ENCODE data around the gene CA10. TPM values are rescaled to one million over a fixed set of nuclear protein-coding genes. Genes with fewer than 3 reads are reported as not detected.

The CA10 gene
- total and polyA plus RNA-seq, 2 donors (not counting 3 experiments of a cell fraction or from before 2014, with no cell fraction given), result not detected

DNA sequence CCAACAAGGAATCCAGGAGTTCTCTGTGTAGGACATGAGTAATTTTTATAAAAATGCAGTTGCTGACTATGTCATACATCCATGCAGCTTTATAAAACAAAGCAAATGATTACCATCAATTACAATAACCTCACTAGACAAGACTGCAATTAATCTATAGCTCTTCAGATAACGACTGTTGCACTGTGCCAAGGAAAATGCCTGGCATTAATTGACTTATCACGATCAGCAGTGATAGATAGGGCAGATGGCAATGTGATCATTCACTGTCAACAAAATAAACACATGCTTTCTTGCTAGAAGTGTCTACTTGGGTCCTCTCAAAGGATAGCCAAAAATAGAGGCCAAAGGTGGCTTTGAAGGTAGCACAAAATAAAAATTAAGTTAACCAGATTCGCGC, 415.0 kb downstream of the CA10 start:
- no peak overlapping the region for H3K4me2 ChIP-seq (ENCODE audit: insufficient read depth, low read length)
- H3K9ac ChIP-seq (replicated peaks; ENCODE audit: extremely low read depth, insufficient read depth, low read length), result no peak overlapping the region
- H3K27ac ChIP-seq (ENCODE audit: insufficient read depth, low read depth, low read length), result no peak overlapping the region
- H3K4me1 ChIP-seq (ENCODE audit: control insufficient read depth, extremely low read depth, insufficient read depth, low read length), result no peaks in the 10 kb centered on the region
- TF ChIP-seq GATA2 (IDR thresholded peaks at IDR 0.05; ENCODE audit: insufficient read depth, insufficient read length, low read depth, low read length) (no peak), POLR2AphosphoS5 (IDR thresholded peaks at IDR 0.05; ENCODE audit: insufficient read depth, low read depth, low read length) (no peak), MYC (IDR thresholded peaks at IDR 0.05; ENCODE audit: low read depth, low read length) (no peak), EZH2 (IDR thresholded peaks at IDR 0.05; ENCODE audit: borderline replicate concordance, low read depth, low read length, severe bottlenecking) (no peak), JUN (IDR thresholded peaks at IDR 0.05; ENCODE audit: borderline replicate concordance, insufficient read depth, insufficient read length, low read depth) (no peak), FOS (IDR thresholded peaks at IDR 0.05; ENCODE audit: borderline replicate concordance, insufficient read depth, low read length) (no peak)
- TF ChIP-seq, protein P1, sequence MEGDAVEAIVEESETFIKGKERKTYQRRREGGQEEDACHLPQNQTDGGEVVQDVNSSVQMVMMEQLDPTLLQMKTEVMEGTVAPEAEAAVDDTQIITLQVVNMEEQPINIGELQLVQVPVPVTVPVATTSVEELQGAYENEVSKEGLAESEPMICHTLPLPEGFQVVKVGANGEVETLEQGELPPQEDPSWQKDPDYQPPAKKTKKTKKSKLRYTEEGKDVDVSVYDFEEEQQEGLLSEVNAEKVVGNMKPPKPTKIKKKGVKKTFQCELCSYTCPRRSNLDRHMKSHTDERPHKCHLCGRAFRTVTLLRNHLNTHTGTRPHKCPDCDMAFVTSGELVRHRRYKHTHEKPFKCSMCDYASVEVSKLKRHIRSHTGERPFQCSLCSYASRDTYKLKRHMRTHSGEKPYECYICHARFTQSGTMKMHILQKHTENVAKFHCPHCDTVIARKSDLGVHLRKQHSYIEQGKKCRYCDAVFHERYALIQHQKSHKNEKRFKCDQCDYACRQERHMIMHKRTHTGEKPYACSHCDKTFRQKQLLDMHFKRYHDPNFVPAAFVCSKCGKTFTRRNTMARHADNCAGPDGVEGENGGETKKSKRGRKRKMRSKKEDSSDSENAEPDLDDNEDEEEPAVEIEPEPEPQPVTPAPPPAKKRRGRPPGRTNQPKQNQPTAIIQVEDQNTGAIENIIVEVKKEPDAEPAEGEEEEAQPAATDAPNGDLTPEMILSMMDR (IDR thresholded peaks at IDR 0.05; ENCODE audit: extremely low read depth in 1 of 2, insufficient read depth in 1 of 2, low read depth in 1 of 2, low read length in 2 of 2), result no peak
- TF ChIP-seq, protein P2, sequence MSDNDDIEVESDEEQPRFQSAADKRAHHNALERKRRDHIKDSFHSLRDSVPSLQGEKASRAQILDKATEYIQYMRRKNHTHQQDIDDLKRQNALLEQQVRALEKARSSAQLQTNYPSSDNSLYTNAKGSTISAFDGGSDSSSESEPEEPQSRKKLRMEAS (IDR thresholded peaks at IDR 0.05; ENCODE audit: insufficient read depth, insufficient read length), result no peak
- H3K9me1 ChIP-seq (replicated peaks; ENCODE audit: control insufficient read depth, extremely low read depth, insufficient read depth, low read length), result no peaks in the 10 kb centered on the region
- ChIA-PET CTCF (no interaction called here), POLR2A (no interaction called here)
- H2AFZ ChIP-seq (ENCODE audit: low read depth, low read length), result no peak overlapping the region
- no peaks in the 10 kb centered on the region for H3K27me3 ChIP-seq (ENCODE audit: control insufficient read depth in 2 of 2, insufficient read depth in 2 of 2, low read length in 2 of 2)
- dilution Hi-C loops (cut with MboI; ENCODE audit: extremely low pct_ligation_motif_present, low sequenced_read_pairs), result no loop called here
- H3K4me3 ChIP-seq (replicated peaks in 1 of 3; ENCODE audit: insufficient read depth in 1 of 3, low read depth in 1 of 3, low read length in 3 of 3), result no peak overlapping the region
- H3K36me3 ChIP-seq (ENCODE audit: control insufficient read depth in 2 of 2, extremely low read depth in 1 of 2, insufficient read depth in 2 of 2, low read length in 2 of 2), result no peaks in the 10 kb centered on the region
- no peak for DNase-seq (ENCODE audit: low read depth, low spot score)
- H4K20me1 ChIP-seq (replicated peaks; ENCODE audit: control insufficient read depth, extremely low read depth, insufficient read depth, low read length), result no peaks in the 10 kb centered on the region
- intact Hi-C loops (cut with micrococcal nuclease), result no loop called here
- FAIRE-seq, result no peak
- no peaks in the 10 kb centered on the region for H3K79me2 ChIP-seq (ENCODE audit: control insufficient read depth, insufficient read depth, low read length)
- no TSS peak for BruUV-seq (replicated peaks)
- no peaks in the 10 kb centered on the region for H3K9me3 ChIP-seq (replicated peaks; ENCODE audit: control insufficient read depth, insufficient read depth, low read length)
